ENCODE measurements around the gene WDR46. TPM values are rescaled to one million over a fixed set of nuclear protein-coding genes. Genes with fewer than 3 reads are reported as not detected.

Gene WDR46
- total and polyA plus RNA-seq, 9 donors, result 25.5 to 58.5 (median 34.8) TPM

DNA sequence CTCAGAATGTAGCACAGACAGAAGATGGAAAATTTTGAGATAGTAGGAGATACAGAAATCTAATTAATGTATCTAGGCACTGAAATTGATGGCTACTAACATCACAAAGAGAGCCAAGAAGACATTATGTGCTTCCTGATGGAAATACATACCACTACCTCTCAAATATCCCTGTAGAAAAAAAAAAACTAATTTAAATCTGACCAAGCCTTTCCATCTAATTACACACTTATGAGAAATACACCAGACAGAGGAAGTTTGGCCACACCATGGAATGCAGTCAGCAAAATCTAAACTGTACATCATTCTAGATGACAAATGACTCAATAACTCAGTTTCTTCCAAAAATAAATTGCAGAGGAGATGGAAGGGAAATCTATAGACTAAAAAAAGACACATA, 36.3 kb downstream of the WDR46 start:
- no peaks in the 10 kb centered on the region for H3K36me3 ChIP-seq
- peaks cover 3% of the 10 kb centered on the region for H3K4me1 ChIP-seq (ENCODE audit: insufficient read depth)
- no peak for DNase-seq
- H3K9me3 ChIP-seq, result no peaks in the 10 kb centered on the region
- H3K4me3 ChIP-seq, result no peak overlapping the region
- no peaks in the 10 kb centered on the region for H3K27me3 ChIP-seq
- H3K27ac ChIP-seq, result no peak overlapping the region
- intact Hi-C loops (cut with DNase I), result no loop called here
- TF ChIP-seq POLR2A (IDR thresholded peaks at IDR 0.05) (no peak), EP300 (IDR thresholded peaks at IDR 0.05) (no peak)
- TF ChIP-seq, protein P1, sequence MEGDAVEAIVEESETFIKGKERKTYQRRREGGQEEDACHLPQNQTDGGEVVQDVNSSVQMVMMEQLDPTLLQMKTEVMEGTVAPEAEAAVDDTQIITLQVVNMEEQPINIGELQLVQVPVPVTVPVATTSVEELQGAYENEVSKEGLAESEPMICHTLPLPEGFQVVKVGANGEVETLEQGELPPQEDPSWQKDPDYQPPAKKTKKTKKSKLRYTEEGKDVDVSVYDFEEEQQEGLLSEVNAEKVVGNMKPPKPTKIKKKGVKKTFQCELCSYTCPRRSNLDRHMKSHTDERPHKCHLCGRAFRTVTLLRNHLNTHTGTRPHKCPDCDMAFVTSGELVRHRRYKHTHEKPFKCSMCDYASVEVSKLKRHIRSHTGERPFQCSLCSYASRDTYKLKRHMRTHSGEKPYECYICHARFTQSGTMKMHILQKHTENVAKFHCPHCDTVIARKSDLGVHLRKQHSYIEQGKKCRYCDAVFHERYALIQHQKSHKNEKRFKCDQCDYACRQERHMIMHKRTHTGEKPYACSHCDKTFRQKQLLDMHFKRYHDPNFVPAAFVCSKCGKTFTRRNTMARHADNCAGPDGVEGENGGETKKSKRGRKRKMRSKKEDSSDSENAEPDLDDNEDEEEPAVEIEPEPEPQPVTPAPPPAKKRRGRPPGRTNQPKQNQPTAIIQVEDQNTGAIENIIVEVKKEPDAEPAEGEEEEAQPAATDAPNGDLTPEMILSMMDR (IDR thresholded peaks at IDR 0.05), result no peak

DNA sequence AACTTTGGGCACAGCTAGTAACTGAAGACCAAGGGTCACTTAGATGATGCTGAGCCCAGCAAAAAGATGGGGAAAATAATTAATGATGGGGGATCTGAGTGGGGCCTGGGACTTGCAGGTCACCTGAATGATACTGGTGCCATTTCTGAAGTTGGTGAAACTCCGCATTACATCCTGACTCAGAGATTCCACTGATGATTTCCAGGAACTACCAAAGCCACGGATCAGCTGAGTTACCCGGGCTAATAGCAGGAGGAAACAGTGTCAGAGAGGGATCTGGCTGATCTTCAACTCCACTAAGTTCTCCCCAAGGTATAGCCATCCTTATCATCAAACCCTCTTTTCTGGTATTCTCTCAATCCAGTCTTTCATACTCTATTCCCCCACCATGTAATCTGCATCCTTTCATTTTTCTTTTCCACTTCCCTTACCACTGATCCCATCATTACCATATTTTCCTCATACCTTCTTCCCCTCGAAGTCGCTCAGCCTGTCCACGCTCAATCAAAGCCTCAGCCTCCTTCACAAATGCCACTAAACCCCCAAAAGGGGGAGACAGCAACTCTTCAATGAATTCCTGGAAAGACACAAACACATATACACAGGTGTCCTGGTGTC, 37.5 kb downstream of the WDR46 start:
- no peak for TF ChIP-seq POLR2A (IDR thresholded peaks at IDR 0.05)
- no peak for TF ChIP-seq EP300 (IDR thresholded peaks at IDR 0.05)
- TF ChIP-seq, protein P1 (IDR thresholded peaks at IDR 0.05), result no peak
- DNase-seq, result no peak

DNA sequence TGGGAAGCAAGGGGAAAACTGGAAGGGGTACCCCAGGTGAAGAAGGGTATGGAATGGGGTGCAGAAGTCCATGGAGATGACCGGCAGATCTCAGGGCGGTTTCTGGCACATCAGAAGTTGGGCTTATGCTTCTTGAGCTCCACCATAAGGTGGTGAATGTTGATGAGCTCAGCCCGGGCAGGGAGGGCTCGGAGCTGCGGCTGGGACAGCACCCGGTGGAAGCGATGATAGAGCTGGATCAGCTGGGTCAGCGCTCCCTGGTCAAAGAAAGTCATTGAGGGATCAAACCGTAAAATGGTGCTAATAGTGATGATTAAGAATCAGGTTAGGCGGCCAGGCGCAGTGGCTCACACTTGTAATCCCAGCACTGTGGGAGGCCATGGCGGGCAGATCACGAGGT, 38.3 kb downstream of the WDR46 start:
- intact Hi-C loops (cut with DNase I), result no loop called here
- WGBS, 3 donors, result 90 to 94% (median 93%) methylated on average over 13 of the region's 13 CpGs
- Histone ChIP-seq H3K27ac (no peak overlapping the region), H3K4me3 (no peak overlapping the region), H3K9me3 (no peaks in the 10 kb centered on the region), H3K4me1 (ENCODE audit: insufficient read depth) (peaks cover 3% of the 10 kb centered on the region), H3K27me3 (no peaks in the 10 kb centered on the region), H3K36me3 (no peaks in the 10 kb centered on the region)
- no peak for TF ChIP-seq POLR2A (IDR thresholded peaks at IDR 0.05)
- no peak for TF ChIP-seq EP300 (IDR thresholded peaks at IDR 0.05)
- TF ChIP-seq, protein P1 (IDR thresholded peaks at IDR 0.05), result no peak
- DNase-seq, result no peak

More for the DNA sequence above, 37.5 kb downstream of the WDR46 start:
- no peaks in the 10 kb centered on the region for H3K9me3 ChIP-seq
- WGBS, 3 donors, result 83 to 89% (median 86%) methylated on average over 6 of the region's 6 CpGs
- intact Hi-C loops (cut with DNase I), result no loop called here
- peaks cover 3% of the 10 kb centered on the region for H3K4me1 ChIP-seq (ENCODE audit: insufficient read depth)
- H3K27me3 ChIP-seq, result no peaks in the 10 kb centered on the region
- no peak overlapping the region for H3K27ac ChIP-seq
- no peaks in the 10 kb centered on the region for H3K36me3 ChIP-seq
- H3K4me3 ChIP-seq, result no peak overlapping the region

DNA sequence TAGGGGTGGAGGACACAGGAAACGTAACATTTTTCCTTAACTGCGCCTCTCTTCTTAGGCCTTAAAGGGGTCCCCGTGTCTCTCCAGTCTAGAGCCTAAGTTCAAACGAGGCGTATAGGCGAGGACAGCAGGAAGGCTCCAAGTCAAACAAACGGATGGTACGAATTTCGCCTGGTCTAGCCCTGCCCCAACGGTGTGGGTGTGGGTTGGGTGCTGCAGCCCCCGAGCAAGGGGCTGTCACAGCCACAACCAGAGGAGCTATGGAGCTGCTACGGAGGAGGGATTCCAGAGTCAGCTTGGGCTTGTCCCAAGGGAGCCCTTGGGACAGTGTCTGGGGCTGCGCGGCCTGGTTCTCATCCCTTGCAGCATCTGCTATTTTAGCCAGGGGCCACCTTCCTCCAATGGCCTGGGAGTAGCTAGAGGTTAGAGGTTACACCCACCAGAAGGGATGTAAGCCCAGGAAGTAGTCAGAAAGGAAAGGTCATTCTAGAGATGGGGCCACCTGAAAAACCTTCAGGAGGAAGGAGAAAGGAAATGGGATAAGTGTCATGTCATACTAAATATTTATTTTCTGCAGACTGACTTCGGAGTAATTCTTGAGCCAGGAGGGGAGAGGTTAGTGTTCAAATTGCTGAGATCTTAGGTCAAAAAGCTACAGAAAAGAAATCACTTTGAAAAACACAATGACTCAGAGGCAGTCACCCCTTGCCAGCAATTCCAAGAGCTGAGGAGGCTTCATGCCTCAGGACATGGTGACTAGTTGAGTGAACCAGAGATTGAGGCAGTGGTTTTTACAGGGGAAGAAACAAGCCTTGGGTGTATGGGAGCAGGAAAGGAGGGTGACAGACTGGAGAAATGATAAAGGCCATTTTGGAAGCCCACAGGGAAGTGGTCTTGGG, 39.1 kb downstream of the WDR46 start:
- intact Hi-C loops (cut with DNase I), result loop anchor here (2.0 to 10.0 kb wide), 5 partner anchors 87 to 245 kb away; partner anchors contain the start of gene HLA-DOA (in 3 of the 4)
- Histone ChIP-seq H3K36me3 (no peaks in the 10 kb centered on the region), H3K27me3 (no peaks in the 10 kb centered on the region), H3K4me3 (peak overlapping the region; percentile 62), H3K4me1 (ENCODE audit: insufficient read depth) (peaks cover 3% of the 10 kb centered on the region), H3K9me3 (no peaks in the 10 kb centered on the region), H3K27ac (peak overlapping the region; percentile 78 to 84)
- WGBS, 3 donors, result 9 to 17% (median 12%) methylated on average over 14 to 15 of the region's 15 CpGs
- TF ChIP-seq, protein P1 (IDR thresholded peaks at IDR 0.05), result no peak
- no peak for TF ChIP-seq POLR2A (IDR thresholded peaks at IDR 0.05)
- no peak for TF ChIP-seq EP300 (IDR thresholded peaks at IDR 0.05)
- peak in 3 of 5 donors; percentile 41 to 53 (median 47) for DNase-seq

All from ovary (tissue), 9 donors.